SK-N-SH treated with all-trans-retinoic acid at 6 μM for 48 hours (cell line): ENCODE data around the gene SEC11A.

Experiments used
- PATZ1 ChIP-seq: fragments of 250-450 bp; sonication (Bioruptor Pico); IDR thresholded peaks from 2 replicates; pipeline ENCODE4 v1.8.0; 2020; ENCODE audit warnings: mild to moderate bottlenecking, moderate library complexity, borderline replicate concordance
- RARB ChIP-seq: fragments of 250-450 bp; sonication (Bioruptor Pico); IDR thresholded peaks from 2 replicates; pipeline ENCODE4 v1.8.0; 2021; ENCODE audit warnings: mild to moderate bottlenecking, moderate library complexity
- TSHZ2 ChIP-seq: fragments of 250-450 bp; sonication (Bioruptor Pico); IDR thresholded peaks from 2 replicates; pipeline ENCODE4 v1.5.0; 2020; ENCODE audit warnings: mild to moderate bottlenecking, moderate library complexity
- ZC3H10 ChIP-seq: fragments of 250-450 bp; sonication (Bioruptor Pico); IDR thresholded peaks from 2 replicates; pipeline ENCODE4 v1.5.1; 2021; ENCODE audit warnings: mild to moderate bottlenecking, moderate library complexity

GRCh38 chr15:84656972-84657371 is 59.0 kb downstream of the SEC11A start:
- TF ChIP-seq PATZ1 (CRISPR knock-in tag) (no peak), RARB (CRISPR knock-in tag) (no peak), ZC3H10 (no peak), TSHZ2 (CRISPR knock-in tag) (no peak)
